ENCODE measurements around the gene MACF1.

GRCh38 chr1:39422614-39423013, 218.1 kb downstream of the MACF1 start:
- TF ChIP-seq CTCF (conservative IDR thresholded peaks at IDR 0.05; ENCODE audit: low read depth, low read length) (no peak), EZH2 (IDR thresholded peaks at IDR 0.05; ENCODE audit: low read length, unreplicated experiment) (no peak), EZH2phosphoT487 (IDR thresholded peaks at IDR 0.05; ENCODE audit: borderline replicate concordance, low read length) (no peak)

Measured in PC-3 (cell line).